IPS DF 4.7 (cell line): ENCODE measurements around the gene RNU6-9.
"Not testable (repeated sequence)": the region's sequence is repeated elsewhere in the genome, so short reads cannot be mapped to it uniquely, and the experiment has no call there.

ENCODE experiments used
- DNase-seq: peaks from one replicate; pipeline ENCODE4 v3.0.0-alpha.2; 2013; ENCODE audit warnings: low spot score; ENCODE audit errors: extremely low read depth

Gene RNU6-9

DNA sequence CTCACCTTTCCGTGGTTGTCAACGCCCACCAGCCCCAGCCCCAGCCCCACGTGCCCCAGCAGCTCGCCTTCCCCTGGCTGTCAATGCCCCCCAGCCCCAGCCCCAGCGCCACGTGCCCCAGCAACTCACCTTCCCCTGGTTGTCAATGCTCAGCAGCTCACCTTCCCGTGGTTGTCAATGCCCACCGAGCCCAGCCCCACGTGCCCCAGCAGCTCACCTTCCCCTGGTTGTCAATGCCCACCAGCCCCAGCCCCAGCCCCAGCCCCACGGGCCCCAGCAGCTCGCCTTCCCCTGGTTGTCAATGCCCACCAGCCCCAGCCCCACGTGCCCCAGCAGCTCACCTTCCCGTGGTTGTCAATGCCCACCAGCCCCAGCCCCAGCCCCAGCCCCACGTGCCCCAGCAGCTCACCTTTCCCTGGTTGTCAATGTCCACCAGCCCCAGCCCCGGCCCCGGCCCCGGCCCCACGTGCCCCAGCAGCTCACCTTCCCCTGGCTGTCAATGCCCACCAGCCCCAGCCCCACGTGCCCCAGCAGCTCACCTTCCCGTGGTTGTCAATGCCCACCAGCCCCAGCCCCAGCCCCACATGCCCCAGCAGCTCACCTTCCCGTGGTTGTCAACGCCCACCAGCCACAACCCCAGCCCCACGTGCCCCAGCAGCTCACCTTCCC, 15.2 kb upstream of the RNU6-9 start:
- not testable (repeated sequence) for DNase-seq

DNA sequence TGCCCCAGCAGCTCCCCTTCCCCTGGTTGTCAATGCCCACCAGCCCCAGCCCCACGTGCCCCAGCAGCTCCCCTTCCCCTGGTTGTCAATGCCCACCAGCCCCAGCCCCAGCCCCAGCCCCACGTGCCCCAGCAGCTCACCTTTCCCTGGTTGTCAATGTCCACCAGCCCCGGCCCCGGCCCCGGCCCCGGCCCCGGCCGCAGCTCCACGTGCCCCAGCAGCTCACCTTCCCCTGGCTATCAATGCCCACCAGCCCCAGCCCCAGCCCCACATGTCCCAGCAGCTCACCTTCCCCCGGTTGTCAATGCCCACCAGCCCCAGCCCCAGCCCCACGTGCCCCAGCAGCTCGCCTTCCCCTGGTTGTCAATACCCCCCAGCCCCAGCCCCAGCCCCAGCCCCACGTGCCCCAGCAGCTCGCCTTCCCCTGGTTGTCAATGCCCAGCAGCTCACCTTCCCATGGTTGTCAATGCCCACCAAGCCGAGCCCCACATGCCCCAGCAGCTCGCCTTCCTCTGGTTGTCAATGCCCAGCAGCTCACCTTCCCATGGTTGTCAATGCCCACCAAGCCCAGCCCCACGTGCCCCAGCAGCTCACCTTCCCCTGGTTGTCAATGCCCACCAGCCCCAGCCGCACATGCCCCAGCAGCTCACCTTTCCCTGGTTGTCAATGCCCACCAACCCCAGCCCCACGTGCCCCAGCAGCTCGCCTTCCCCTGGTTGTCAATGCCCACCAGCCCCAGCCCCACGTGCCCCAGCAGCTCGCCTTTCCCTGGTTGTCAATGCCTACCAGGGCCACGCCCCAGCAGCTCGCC, 14.3 kb upstream of the RNU6-9 start:
- not testable (repeated sequence) for DNase-seq

DNA sequence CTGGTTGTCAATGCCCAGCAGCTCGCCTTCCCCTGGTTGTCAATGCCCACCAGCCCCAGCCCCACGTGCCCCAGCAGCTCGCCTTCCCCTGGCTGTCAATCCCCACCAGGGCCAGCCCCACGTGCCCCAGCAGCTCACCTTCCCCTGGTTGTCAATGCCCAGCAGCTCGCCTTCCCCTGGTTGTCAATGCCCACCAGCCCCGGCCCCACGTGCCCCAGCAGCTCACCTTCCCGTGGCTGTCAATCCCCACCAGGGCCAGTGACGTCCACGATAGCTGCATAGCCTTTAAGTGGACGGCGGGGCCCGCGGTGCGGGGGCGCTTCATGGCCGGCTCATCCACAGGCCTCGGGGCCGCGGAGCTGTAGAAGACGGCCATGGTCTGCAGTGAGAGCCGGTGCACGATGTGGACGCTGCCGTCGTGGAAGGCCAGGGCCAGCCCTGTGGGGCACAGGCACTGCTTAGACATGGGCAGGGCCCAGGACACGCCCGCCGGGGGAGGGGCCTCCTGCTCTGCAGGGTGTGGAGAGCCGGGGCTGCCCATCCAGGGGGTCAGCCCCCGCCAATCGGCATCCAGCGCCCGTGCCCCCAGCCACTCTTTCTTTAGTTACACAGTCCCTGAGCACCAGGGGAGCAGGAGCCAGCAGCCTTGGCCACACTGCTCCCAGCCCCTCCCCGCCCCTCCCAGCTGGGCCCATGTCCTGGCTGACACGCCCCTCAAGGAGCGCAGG, 13.4 kb upstream of the RNU6-9 start:
- no peak for DNase-seq

DNA sequence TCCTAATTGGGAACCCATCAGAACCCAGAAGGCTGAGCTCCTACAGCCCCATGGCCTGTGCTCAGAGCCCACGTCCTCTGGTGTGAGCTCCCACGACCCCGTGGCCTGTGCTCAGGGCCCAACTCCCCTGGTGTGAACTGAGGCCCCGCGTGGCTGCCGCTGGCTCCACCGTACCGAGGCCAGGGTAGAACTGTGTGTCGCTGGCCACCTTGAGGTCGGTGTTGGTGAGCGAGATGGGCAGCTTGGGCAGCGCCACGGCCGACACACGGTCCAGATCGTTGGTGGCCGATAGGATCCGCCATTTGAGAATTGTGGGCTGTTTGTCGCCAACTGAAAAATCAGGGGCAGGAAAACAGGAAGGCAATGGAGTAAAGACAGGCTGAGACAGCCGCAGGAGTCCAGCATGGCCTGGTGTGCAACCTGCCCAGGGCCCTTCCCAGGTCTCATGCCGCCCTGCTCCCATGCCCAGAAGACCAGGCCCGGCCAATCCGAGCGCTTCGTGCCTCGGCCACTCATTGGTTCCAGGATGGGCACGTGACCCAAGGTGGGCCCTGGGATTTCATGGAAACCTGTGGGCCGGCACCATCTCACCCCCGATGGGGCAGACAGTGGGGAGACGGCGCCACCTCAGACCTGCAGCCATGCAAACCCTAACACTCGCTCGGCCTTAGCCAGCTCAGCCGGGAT, 11.8 kb upstream of the RNU6-9 start:
- DNase-seq: no peak

DNA sequence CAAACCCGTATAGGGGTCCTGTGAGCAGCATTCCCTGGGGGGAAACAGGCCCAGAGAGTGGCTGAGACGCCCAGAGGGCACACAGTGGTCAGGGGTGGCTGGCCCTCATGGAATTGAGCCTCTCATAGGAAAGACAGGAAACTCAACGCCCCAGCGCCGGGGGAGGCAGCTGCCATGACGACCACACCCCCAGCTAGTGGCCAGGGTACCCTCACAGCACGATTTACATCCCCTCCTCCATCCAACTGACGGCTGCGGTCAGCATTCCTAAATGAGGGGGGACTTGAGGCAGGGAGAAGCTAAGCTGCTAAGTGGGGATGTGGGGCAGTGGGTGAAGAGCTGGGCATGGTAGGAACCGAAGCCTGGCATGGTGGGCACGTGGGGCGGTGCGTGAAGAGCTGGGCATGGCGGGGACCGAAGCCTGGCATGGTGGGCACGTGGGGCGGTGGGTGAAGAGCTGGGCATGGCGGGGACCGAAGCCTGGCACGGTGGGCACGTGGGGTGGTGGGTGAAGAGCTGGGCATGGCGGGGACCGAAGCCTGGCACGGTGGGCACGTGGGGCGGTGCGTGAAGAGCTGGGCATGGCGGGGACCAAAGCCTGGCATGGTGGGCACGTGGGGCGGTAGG, 10.3 kb upstream of the RNU6-9 start:
- DNase-seq: no peak

DNA sequence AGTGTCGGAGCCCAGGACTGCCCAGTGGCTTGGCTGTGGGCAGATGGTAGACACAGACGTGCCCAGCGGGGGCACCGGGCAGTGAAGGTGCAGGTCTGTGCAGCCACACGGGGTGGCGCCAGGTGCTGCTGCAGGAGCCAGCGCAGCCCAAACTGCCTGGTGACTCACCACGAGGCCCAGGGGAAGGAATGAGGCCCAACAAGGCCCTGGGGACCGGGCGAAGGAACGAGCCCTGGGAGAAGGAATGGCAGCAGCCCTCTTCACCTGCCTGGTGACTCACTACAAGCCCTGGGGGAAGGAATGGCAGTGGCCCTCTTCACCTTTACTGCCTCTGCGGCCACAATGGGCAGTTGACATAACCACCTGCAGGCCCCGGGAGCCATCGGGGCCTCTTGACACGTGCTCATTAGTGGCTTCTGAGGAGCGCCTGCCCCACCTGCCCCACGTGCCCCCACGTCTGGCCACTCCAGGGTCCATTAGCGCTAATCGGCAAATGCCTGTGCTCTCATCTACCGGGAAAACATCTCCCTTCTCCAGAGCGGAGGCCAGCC, 9.5 kb upstream of the RNU6-9 start:
- no peak for DNase-seq

DNA sequence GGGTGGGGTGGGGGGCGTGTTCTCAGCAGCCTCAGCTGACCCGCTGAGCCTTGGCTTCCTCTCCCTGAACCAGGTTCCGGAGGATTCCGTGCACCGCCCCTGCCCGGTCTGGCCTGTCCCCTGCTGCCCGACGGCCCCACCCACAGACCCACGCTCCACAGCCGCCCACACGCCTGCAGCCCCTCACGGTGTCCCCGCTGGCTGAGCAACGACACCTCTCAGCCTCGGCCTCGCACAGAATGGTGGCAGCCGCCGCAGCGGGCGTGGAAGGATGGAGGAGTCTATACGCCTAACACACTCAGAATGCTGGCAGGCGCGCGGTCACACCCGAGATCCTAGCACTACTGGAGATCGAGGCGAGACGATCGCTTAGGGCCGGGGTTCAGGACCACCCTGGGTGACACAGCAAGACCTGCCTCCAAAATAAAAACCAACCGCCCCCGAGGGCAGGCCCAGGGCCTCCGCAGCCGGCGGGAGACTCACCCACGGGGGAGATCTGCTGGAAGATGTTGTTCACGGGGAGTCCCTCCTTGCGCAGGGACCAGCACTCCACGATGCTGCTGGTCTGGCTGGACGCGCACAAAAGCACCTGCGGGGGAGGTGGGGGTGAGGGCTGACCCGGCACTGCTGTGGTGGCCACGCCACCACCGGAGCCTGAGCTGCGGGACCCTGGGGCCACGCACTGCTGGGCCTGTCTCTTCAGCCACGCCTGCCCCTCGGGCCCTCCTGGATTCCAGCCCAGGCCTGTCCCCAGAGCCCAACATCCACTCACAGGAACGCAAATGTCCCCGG, 8.7 kb upstream of the RNU6-9 start:
- no peak for DNase-seq

DNA sequence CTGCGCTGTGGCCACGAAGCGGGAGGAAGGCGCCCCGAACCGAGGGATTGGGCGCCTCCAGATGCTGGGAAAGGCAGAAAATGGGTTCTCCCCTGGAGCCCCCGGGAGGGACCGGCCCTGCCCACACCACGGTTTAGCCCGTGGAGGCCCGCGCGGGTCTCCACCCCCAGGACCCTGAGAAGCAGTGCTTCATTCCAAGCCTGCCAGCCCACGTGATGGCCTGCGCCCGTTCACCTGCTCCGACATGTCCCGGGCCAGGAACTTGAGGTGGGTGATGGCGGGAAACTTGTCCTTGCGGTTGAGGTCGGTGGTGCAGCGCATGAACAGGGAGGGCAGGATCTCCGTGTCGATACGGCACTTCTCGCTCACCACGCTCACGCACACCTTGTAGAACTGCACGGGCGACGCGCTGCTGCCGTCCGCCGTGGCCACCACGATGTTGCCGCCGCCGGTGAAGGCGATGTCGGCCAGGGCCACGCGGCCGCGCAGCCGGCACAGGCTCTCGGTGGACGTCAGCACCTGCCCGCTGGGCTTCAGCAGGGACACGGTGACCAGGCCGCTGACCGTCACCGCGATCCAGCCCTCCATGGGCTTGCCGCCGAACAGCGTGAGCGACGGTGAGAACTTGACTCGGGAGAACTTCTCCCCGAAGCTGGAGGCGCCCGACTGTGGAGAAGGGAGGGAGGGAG, 7.6 kb upstream of the RNU6-9 start:
- no peak for DNase-seq

DNA sequence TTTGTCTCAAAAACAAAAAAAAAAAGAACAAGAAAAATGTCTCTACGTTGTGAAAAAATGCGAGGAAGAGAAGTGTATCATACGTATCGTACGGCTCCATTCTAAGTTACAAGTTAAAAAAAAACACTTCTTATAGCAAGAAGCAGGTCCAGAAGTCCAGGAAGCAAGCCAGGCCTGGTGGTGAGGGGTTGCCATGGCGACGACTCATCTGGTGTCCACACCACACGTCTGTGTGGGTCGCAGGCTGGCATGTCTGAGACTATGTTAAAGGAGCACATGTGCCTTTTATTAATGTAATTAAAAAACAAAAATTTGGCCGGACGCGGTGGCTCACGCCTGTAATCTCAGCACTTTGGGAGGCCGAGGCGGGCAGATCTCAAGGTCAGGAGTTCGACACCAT, 6.2 kb upstream of the RNU6-9 start:
- no peak for DNase-seq

DNA sequence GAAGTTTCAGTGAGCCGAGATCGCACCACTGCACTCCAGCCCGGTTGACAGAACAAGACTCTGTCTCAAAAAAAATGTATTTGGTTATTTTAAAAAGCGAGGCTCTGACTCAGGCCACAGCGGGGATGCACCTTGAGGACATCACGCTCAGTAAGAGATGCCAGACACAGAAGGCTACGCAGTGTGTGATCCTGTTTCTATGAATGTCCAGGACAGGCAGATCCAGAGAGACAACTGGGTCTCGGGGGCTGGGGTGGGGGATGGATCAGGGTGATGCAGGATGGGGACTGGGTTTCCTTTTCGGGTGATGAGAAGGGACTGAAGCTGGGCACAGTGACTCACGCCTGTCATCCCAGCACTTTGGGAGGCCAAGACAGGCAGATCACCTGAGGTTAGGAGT, 5.7 kb upstream of the RNU6-9 start:
- no peak for DNase-seq

DNA sequence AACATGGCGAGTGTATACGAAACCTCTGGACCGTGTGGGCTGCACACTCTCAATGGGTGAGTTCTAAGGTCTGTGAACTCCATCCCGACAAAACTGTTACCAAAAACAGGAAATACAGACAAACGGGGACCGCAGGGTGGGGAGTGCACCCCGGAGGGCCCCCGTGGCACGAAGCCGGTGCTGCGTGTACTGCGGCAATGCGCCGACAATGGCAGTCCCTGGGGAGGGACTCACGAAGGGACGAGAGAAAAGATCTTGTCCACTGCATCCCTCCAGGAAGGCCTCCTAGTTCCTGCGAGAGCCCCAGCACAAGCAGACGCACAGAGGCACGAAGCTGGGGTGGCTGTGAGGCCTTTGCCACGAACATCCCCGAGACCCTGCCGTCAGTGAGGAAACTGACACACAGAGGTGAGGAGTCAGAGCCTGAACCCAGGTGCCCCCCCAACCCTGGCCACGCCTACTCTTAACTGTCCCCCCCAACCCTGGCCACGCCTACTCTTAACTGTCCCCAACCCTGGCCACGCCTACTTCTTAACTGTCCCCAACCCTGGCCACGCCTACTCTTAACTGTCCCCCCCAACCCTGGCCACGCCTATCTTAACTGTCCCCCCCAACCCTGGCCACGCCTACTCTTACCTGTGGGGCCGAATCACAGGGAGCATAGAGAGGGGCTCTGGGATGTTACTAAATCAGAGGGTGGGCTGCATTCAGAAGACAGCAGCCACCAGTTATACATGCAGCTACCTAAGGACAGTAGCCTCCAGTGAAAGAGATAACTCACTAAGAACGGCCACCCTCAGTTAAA, 4.5 kb upstream of the RNU6-9 start:
- no peak for DNase-seq

DNA sequence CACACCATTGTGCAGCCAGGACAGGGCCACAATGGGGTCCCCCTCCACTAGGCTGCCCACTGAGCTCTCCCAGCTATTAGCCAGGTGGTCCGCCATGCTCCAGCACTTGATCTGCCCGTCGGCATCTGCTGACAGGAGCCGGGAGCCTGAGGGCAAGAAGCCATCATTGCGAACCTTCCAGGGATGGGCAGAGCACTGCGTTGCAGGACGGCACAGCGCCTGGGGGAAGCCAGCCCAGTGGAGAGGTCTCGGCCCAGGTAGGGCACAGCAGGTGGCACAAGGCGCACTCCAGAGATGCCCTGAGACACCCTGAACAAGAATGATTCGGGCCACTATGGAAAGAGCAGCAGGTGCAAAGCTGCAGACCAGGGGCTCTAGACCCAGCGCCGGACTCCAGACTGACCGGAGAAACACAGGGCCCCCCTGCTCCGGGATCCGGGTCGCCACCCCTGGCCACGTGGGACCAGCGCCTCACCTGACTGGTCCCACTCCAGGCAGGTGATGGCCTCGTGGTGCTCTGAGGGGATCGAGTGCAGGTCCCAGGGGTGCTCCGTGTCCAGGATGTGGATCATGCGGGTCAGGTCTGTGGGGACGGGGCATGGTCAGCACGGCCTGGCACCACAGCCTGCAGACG, 3.5 kb upstream of the RNU6-9 start:
- no peak for DNase-seq

DNA sequence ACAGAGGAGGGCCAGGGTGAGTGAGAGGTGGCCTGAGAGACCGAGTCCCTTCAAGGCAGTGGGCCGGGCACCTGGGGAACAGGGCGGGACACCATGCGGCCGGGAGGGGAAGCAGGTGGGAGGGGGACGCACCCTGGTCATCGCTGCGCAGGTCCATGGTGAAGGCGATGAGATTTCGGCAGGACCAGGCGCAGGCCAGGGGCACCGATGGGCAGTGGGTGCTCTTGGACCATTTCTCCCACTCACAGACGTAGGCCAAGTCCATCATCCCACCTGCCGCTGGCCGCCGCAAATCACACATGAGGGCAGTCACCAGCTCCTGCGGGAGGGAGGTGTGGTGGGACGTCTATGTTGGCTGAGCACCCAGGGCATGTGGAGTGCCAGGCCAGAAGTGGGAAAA, 2.5 kb upstream of the RNU6-9 start:
- DNase-seq: no peak

DNA sequence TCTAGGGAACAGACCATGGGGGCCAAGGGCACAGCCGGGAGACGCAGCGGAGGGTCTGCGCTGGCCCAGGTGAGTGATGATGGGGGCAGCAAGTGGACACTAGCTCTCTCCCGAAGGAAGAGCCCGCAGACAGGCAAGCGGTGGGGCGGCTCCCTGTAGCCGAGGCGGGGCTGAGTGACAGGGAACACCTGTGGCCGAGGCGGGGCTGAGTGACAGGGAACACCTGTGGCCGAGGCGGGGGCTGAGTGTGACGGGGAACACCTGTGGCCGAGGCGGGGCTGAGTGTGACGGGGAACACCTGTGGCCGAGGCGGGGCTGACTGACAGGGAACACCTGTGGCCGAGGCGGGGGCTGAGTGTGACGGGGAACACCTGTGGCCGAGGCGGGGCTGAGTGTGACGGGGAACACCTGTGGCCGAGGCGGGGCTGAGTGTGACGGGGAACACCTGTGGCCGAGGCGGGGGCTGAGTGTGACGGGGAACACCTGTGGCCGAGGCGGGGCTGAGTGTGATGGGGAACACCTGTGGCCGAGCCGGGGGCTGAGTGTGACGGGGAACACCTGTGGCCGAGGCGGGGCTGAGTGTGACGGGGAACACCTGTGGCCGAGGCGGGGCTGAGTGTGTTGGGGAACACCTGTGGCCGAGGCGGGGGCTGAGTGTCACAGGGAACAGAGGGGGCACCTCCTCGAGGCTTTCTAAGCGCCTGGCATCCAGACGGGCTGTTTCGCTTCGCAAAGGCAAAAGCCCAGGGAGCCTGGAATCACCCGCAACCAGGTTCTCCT, 1.7 kb upstream of the RNU6-9 start:
- DNase-seq: not testable (repeated sequence)

DNA sequence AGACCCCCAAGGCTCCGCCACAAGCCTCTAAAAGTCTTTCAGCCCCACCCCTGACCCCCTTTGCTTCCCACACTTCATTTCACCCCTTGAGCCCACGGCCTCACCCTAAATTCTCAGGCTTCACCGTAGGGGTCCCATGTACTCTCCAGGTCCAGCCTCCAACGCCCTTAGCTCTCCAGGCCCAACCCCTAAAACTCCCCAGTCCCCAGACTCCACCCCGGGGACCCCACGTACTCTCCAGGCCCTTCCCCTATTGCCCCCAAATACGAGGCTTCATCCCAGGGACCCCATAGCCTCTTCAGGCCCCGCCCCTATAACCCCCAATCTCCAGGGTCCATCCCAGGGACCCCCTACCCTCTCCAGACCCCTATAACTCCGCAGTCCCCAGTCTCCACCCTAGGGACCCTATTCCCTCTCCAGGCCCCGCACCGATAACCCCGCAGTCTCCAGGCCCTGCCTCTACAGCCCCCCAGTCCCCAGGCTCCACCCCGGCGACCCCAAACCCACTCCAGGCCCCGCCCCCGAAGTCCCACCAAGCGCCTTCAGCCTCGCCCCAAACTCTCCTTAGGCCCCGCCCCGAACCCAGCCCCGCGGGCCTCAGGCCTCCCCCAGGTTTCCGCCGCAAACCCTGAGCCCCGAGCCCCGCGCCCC, 916 bp upstream of the RNU6-9 start:
- no peak for DNase-seq

DNA sequence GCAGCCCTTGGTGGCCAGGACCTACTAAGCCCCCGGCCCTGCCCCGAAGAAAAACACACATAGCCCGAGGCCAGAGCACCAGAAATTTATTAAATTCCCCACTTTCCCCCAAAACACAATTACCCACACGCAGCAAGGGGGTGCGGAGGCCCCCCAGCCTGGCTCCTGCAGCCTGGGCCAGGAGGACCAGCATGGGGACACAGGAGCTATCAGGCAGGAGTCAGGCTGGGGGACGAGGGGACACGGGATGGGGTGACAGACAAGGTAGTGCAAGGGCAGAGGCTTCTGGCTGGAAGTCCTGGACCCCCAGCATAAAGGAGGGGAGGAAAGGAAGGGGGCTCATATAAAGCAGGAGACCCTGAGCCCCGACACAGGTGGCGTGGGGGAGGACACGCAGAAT, 3.1 kb downstream of the RNU6-9 start:
- no peak for DNase-seq

DNA sequence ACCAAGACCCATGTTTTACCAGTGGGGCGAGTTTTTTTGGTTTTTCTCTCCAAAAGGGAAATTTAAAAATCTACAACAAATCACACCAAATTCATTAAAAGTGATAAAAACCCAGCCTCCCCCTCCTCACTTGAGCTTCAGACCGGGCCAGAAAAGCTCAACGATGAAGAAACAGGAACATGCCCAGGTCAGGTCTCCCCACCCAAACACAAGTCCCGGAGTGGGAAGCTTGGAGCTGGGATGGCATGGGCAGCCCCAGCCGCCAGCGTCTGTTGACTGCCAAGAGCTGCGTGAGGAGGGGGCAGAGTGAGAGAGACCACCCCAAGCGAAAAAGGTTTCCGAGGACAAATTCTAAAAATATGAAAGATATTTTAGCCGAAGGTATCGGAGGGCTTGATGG, 3.7 kb downstream of the RNU6-9 start:
- no peak for DNase-seq
